OCI-LY3 (cell line): ENCODE data around the gene ME1.

Source experiments
- H2AFZ ChIP-seq: fragments of 200-600, 300-600 bp; shearing (Covaris generic); 2 replicates; pipeline ENCODE4 v1.6.0; 2014; ENCODE audit warnings: antibody characterized with exemption, low read depth, low read length
- H3K27ac ChIP-seq: fragments of 200-600, 300-600 bp; sonication (generic); 2 replicates; pipeline ENCODE4 v1.5.1; 2014; ENCODE audit warnings: mild to moderate bottlenecking, low read length, moderate library complexity, mixed read lengths
- H3K27me3 ChIP-seq: fragments of 200-600, 300-600 bp; sonication (generic); 2 replicates; pipeline ENCODE4 v1.6.1; 2014; ENCODE audit warnings: low read depth, low read length, mixed read lengths
- H3K36me3 ChIP-seq: fragments of 200-600, 300-600 bp; sonication (generic); replicated peaks from 2 replicates; pipeline ENCODE3; 2014; ENCODE audit warnings: low read depth, low read length, mixed read lengths
- H3K4me1 ChIP-seq: fragments of 300-600, 200-600 bp; sonication (generic); 2 replicates; pipeline ENCODE4 v1.6.1; 2014; ENCODE audit warnings: low read length, mixed read lengths
- H3K4me2 ChIP-seq: fragments of 200-600, 300-600 bp; sonication (generic); 2 replicates; pipeline ENCODE4 v1.6.1; 2014; ENCODE audit warnings: low read length, mixed read lengths
- H3K4me3 ChIP-seq: fragments of 300-600, 200-600 bp; sonication (generic); 2 replicates; pipeline ENCODE4 v1.5.1; 2014; ENCODE audit warnings: antibody characterized with exemption, mild to moderate bottlenecking, low read length, moderate library complexity
- H3K79me2 ChIP-seq: fragments of 300-600, 200-600 bp; shearing (Covaris generic); 2 replicates; pipeline ENCODE4 v1.6.1; 2014; ENCODE audit warnings: mild to moderate bottlenecking, low read length, mixed read lengths
- H3K9ac ChIP-seq: fragments of 300-600, 200-600 bp; shearing (Covaris generic); 2 replicates; pipeline ENCODE4 v1.6.0; 2014; ENCODE audit warnings: mild to moderate bottlenecking, low read length, moderate library complexity
- H3K9me3 ChIP-seq: fragments of 200-600, 300-600 bp; shearing (Covaris generic); 2 replicates; pipeline ENCODE4 v1.6.1; 2014; ENCODE audit warnings: low read length, mixed read lengths; ENCODE audit not compliant: insufficient read depth
- H4K20me1 ChIP-seq: fragments of 200-600, 300-600 bp; sonication (generic); 2 replicates; pipeline ENCODE4 v1.6.1; 2016; ENCODE audit warnings: low read length, mixed read lengths; ENCODE audit not compliant: insufficient read depth
- EZH2phosphoT487 ChIP-seq: fragments of 200-600 bp; shearing (Covaris generic); IDR thresholded peaks from 2 replicates; pipeline ENCODE4 v1.6.1; 2018; ENCODE audit warnings: antibody characterized with exemption, mixed run types, low read depth
- TF ChIP-seq, protein P1 (sequence below): fragments of 200-600, 300-600 bp; sonication (generic); IDR thresholded peaks from 2 replicates; pipeline ENCODE4 v1.5.1; 2014; ENCODE audit warnings: antibody characterized with exemption, low read length, low read depth

Gene ME1

DNA sequence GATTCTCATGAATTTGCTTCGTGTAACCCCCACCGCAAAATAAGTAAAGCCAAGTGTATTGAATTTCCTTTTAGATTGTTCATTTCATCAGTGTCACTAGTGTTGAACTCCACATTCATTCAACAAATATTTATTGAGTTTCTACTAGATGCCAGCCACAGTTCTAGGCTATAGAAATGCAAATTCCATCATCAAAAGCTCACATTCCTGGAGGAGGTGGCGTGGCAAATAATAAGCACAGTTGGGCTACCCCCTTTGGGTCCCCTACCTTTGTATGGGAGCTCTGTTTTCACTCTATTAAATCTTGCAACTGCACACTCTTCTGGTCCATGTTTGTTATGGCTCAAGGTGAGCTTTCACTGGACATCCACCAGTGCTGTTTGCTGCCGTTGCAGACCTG is 12.7 kb upstream of the ME1 start:
- Histone ChIP-seq H3K36me3 (no peaks in the 10 kb centered on the region), H3K4me1 (no peaks in the 10 kb centered on the region), H2AFZ (no peak overlapping the region), H3K79me2 (no peaks in the 10 kb centered on the region), H4K20me1 (no peaks in the 10 kb centered on the region), H3K27ac (no peak overlapping the region), H3K4me3 (no peak overlapping the region), H3K4me2 (no peak overlapping the region), H3K9ac (no peak overlapping the region), H3K9me3 (no peaks in the 10 kb centered on the region), H3K27me3 (no peaks in the 10 kb centered on the region)
- TF ChIP-seq, protein P1, sequence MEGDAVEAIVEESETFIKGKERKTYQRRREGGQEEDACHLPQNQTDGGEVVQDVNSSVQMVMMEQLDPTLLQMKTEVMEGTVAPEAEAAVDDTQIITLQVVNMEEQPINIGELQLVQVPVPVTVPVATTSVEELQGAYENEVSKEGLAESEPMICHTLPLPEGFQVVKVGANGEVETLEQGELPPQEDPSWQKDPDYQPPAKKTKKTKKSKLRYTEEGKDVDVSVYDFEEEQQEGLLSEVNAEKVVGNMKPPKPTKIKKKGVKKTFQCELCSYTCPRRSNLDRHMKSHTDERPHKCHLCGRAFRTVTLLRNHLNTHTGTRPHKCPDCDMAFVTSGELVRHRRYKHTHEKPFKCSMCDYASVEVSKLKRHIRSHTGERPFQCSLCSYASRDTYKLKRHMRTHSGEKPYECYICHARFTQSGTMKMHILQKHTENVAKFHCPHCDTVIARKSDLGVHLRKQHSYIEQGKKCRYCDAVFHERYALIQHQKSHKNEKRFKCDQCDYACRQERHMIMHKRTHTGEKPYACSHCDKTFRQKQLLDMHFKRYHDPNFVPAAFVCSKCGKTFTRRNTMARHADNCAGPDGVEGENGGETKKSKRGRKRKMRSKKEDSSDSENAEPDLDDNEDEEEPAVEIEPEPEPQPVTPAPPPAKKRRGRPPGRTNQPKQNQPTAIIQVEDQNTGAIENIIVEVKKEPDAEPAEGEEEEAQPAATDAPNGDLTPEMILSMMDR: no peak
- no peak for TF ChIP-seq EZH2phosphoT487

DNA sequence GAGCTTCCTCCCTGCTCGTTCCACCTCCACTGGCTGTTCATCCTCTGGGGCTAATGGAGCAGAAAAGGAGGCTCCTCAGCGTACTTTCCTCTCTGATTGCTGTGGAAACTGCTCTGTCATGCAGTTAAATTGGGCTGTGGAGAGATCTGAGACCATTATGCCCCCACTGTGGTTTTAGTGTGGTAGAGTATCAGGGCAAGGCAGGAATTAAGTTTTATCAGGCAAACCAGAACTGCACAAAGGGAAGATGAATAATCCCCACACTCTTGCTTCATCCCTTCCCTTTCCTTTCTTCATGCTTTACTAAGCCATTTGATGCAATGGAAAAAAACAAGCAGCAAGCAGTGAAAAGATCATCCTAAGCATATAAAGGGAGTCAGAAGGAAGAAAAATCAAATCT is 11.9 kb upstream of the ME1 start:
- no peak overlapping the region for H3K27ac ChIP-seq
- no peaks in the 10 kb centered on the region for H3K27me3 ChIP-seq
- H2AFZ ChIP-seq: no peak overlapping the region
- H3K79me2 ChIP-seq: no peaks in the 10 kb centered on the region
- H3K9ac ChIP-seq: no peak overlapping the region
- no peak overlapping the region for H3K4me2 ChIP-seq
- TF ChIP-seq EZH2phosphoT487: no peak
- TF ChIP-seq, protein P1: no peak
- no peaks in the 10 kb centered on the region for H3K9me3 ChIP-seq
- H3K4me3 ChIP-seq: no peak overlapping the region
- H3K4me1 ChIP-seq: no peaks in the 10 kb centered on the region
- H4K20me1 ChIP-seq: no peaks in the 10 kb centered on the region
- no peaks in the 10 kb centered on the region for H3K36me3 ChIP-seq

DNA sequence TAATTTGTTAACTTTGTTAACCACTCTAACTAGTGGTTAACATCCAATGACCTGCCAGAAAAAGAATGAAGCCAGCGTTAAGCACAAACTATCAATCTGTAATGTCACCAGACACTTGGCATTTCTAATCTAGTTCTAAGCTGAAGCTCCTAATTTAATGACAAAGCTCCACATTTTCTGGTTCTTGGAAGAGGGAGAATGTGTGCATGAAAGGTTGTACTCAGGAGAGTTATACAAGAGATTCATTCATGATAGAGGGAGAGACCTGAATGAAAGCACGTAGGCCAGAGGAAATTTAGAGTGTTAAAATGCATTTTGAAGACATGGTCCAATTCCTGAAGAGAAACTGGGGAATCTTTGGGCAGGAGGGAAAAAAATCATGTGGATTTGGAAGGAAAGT is 8.3 kb upstream of the ME1 start:
- no peak overlapping the region for H3K27ac ChIP-seq
- TF ChIP-seq, protein P1: no peak
- no peak for TF ChIP-seq EZH2phosphoT487
- H3K4me2 ChIP-seq: no peak overlapping the region
- no peak overlapping the region for H3K4me3 ChIP-seq
- no peaks in the 10 kb centered on the region for H3K4me1 ChIP-seq
- no peaks in the 10 kb centered on the region for H4K20me1 ChIP-seq
- H3K27me3 ChIP-seq: no peaks in the 10 kb centered on the region
- H3K9ac ChIP-seq: no peak overlapping the region
- H3K36me3 ChIP-seq: no peaks in the 10 kb centered on the region
- no peaks in the 10 kb centered on the region for H3K79me2 ChIP-seq
- H3K9me3 ChIP-seq: no peaks in the 10 kb centered on the region
- no peak overlapping the region for H2AFZ ChIP-seq

DNA sequence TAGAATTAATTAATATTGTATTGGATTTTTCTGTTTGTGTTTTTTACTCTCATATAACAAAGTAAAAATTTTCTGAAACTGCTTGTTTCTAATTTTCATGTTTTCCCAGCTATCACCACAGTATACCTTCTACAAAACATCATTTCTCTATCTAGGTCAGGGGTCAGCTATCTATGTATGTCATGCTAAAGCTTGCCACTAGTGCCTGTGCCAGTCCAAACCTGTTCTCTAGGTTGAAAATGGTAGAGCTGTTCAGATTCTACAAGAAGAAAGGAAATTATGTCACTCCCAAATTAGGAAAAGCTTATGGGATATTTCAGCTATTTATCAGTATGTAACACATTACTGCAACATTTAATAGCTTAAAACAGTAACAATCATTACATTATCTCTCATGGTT is 5.8 kb upstream of the ME1 start:
- no peaks in the 10 kb centered on the region for H3K36me3 ChIP-seq
- no peaks in the 10 kb centered on the region for H3K27me3 ChIP-seq
- no peak overlapping the region for H2AFZ ChIP-seq
- TF ChIP-seq EZH2phosphoT487: no peak
- TF ChIP-seq, protein P1: no peak
- no peaks in the 10 kb centered on the region for H3K4me1 ChIP-seq
- no peak overlapping the region for H3K27ac ChIP-seq
- no peaks in the 10 kb centered on the region for H3K79me2 ChIP-seq
- H4K20me1 ChIP-seq: no peaks in the 10 kb centered on the region
- H3K4me3 ChIP-seq: no peak overlapping the region
- H3K9ac ChIP-seq: no peak overlapping the region
- no peak overlapping the region for H3K4me2 ChIP-seq
- H3K9me3 ChIP-seq: no peaks in the 10 kb centered on the region
